ENCODE data around the gene TSPAN5. TPM values are rescaled to one million over a fixed set of nuclear protein-coding genes. Genes with fewer than 3 reads are reported as not detected.

The TSPAN5 gene
- polyA plus RNA-seq, 1 of the 3 experiments (the other 2 are of a cell fraction) = 38.6 TPM

GRCh38 chr4:98521486-98521885 lies 136.9 kb downstream of the TSPAN5 start:
- Histone ChIP-seq H3K4me3 (ENCODE audit: low read depth in 2 of 2, low read length in 1 of 2) (no peak overlapping the region), H3K9me2 (no peaks in the 10 kb centered on the region), H3F3A (replicated peaks; ENCODE audit: insufficient read depth) (peaks cover 53% of the 10 kb centered on the region), H3K79me2 (ENCODE audit: insufficient read depth) (peaks cover 83% of the 10 kb centered on the region), H2AFZ (ENCODE audit: low read depth) (no peak overlapping the region), H4K20me1 (ENCODE audit: insufficient read depth) (no peaks in the 10 kb centered on the region), H3K4me1 (ENCODE audit: control insufficient read depth in 1 of 2, insufficient read depth in 2 of 2, low read depth in 1 of 2, low read length in 1 of 2) (peaks cover 8 to 71% of the 10 kb centered on the region in 2 experiments), H3K9ac (peak overlapping the region; percentile 76; the same call in 1 of the 2 replicates), H3K27ac (ENCODE audit: low read depth in 2 of 2, low read length in 1 of 2) (peak overlapping the region in 1 of 2 experiments; percentile 98; a peak in 2 of 4 replicates), H3K36me3 (replicated peaks in 1 of 2; ENCODE audit: control insufficient read depth in 1 of 2, insufficient read depth in 2 of 2, low read length in 1 of 2) (no peaks in the 10 kb centered on the region), H3K4me2 (peak overlapping the region; percentile 74), H3K27me3 (ENCODE audit: insufficient read depth) (no peaks in the 10 kb centered on the region), H3K9me3 (no peaks in the 10 kb centered on the region)
- no peak for TF ChIP-seq GABPA (IDR thresholded peaks at IDR 0.05; ENCODE audit: low read depth)
- TF ChIP-seq TCF12 (IDR thresholded peaks at IDR 0.05) = no peak
- TF ChIP-seq PBX3 (IDR thresholded peaks at IDR 0.05) = no peak
- no peak for TF ChIP-seq USF1 (IDR thresholded peaks at IDR 0.05; ENCODE audit: borderline replicate concordance, low read depth)
- no peak for TF ChIP-seq RAD21 (IDR thresholded peaks at IDR 0.05; ENCODE audit: low read length)
- no peak for TF ChIP-seq YY1 (IDR thresholded peaks at IDR 0.05; ENCODE audit: low read depth)
- TF ChIP-seq FOXM1 (IDR thresholded peaks at IDR 0.05; ENCODE audit: low read depth) = no peak
- no peak for TF ChIP-seq JUND (IDR thresholded peaks at IDR 0.05)
- ChIA-PET CTCF (interaction anchor here (0.6 kb wide), 1 partner anchor 137 kb away, joined by 3 read pairs; no protein-coding TSS in a partner anchor), POLR2A (no interaction called here)
- DNase-seq = no peak

- no peaks in the 10 kb centered on the region for H3K36me3 ChIP-seq (replicated peaks in 1 of 2; ENCODE audit: control insufficient read depth in 1 of 2, insufficient read depth in 2 of 2, low read length in 1 of 2)
- H3K4me1 ChIP-seq (ENCODE audit: control insufficient read depth in 1 of 2, insufficient read depth in 2 of 2, low read depth in 1 of 2, low read length in 1 of 2) = peaks cover 17 to 83% of the 10 kb centered on the region in 2 experiments
- 85% methylated on average over 7 of the region's 7 CpGs for WGBS (ENCODE audit: low lambda C conversion rate)
- no peak overlapping the region for H2AFZ ChIP-seq (ENCODE audit: low read depth)
- POLR2A ChIA-PET = no interaction called here
- CTCF ChIA-PET = interaction anchor here (1.0 to 1.5 kb wide), 2 partner anchors 10 to 537 kb away, joined by 3 to 4 read pairs; no protein-coding TSS in a partner anchor
- H3K27me3 ChIP-seq (ENCODE audit: insufficient read depth) = no peaks in the 10 kb centered on the region
- H3K9me3 ChIP-seq = no peaks in the 10 kb centered on the region
- H3F3A ChIP-seq (replicated peaks; ENCODE audit: insufficient read depth) = peaks cover 61% of the 10 kb centered on the region
- H3K4me2 ChIP-seq = no peak overlapping the region
- H3K9ac ChIP-seq = no peak overlapping the region
- no peak for DNase-seq
- peaks cover 78% of the 10 kb centered on the region for H3K79me2 ChIP-seq (ENCODE audit: insufficient read depth)
- no peak overlapping the region for H3K4me3 ChIP-seq (ENCODE audit: low read depth in 2 of 2, low read length in 1 of 2)
- peak overlapping the region in 1 of 2 experiments; percentile 99; a peak in 2 of 4 replicates for H3K27ac ChIP-seq (ENCODE audit: low read depth in 2 of 2, low read length in 1 of 2)
- TF ChIP-seq SIN3A (IDR thresholded peaks at IDR 0.05; ENCODE audit: borderline replicate concordance, low read depth, low read length) (no peak), FOXM1 (IDR thresholded peaks at IDR 0.05; ENCODE audit: low read depth) (no peak), MEF2A (IDR thresholded peaks at IDR 0.05; ENCODE audit: borderline replicate concordance, low read depth) (no peak), FOXJ3 (CRISPR knock-in tag; IDR thresholded peaks at IDR 0.05) (no peak), EP300 (IDR thresholded peaks at IDR 0.05; ENCODE audit: borderline replicate concordance in 1 of 2, low read depth in 1 of 2, low read length in 1 of 2) (no peak), USF2 (IDR thresholded peaks at IDR 0.05; ENCODE audit: borderline replicate concordance, low read depth, low read length) (no peak), NRF1 (IDR thresholded peaks at IDR 0.05; ENCODE audit: low read depth, low read length) (no peak), ZBTB33 (IDR thresholded peaks at IDR 0.05; ENCODE audit: borderline replicate concordance, low read depth) (no peak), GATA2 (CRISPR knock-in tag; IDR thresholded peaks at IDR 0.05) (no peak), NFIC (IDR thresholded peaks at IDR 0.05; ENCODE audit: borderline replicate concordance) (no peak)
- H3K9me2 ChIP-seq = no peaks in the 10 kb centered on the region
- no peaks in the 10 kb centered on the region for H4K20me1 ChIP-seq (ENCODE audit: insufficient read depth)
These were observed 139.0 kb downstream of the TSPAN5 start for GRCh38 chr4:98519268-98519977.

Data from SK-N-SH (cell line).